Raji (cell line): ENCODE measurements around the gene B4GALT5.

Source experiments
- POLR2A ChIP-seq: IDR thresholded peaks from 2 replicates; pipeline ENCODE4 v1.6.1; 2011; ENCODE audit warnings: low read depth, low read length, control low read depth; ENCODE audit not compliant: insufficient read depth

Gene B4GALT5, protein sequence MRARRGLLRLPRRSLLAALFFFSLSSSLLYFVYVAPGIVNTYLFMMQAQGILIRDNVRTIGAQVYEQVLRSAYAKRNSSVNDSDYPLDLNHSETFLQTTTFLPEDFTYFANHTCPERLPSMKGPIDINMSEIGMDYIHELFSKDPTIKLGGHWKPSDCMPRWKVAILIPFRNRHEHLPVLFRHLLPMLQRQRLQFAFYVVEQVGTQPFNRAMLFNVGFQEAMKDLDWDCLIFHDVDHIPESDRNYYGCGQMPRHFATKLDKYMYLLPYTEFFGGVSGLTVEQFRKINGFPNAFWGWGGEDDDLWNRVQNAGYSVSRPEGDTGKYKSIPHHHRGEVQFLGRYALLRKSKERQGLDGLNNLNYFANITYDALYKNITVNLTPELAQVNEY

DNA sequence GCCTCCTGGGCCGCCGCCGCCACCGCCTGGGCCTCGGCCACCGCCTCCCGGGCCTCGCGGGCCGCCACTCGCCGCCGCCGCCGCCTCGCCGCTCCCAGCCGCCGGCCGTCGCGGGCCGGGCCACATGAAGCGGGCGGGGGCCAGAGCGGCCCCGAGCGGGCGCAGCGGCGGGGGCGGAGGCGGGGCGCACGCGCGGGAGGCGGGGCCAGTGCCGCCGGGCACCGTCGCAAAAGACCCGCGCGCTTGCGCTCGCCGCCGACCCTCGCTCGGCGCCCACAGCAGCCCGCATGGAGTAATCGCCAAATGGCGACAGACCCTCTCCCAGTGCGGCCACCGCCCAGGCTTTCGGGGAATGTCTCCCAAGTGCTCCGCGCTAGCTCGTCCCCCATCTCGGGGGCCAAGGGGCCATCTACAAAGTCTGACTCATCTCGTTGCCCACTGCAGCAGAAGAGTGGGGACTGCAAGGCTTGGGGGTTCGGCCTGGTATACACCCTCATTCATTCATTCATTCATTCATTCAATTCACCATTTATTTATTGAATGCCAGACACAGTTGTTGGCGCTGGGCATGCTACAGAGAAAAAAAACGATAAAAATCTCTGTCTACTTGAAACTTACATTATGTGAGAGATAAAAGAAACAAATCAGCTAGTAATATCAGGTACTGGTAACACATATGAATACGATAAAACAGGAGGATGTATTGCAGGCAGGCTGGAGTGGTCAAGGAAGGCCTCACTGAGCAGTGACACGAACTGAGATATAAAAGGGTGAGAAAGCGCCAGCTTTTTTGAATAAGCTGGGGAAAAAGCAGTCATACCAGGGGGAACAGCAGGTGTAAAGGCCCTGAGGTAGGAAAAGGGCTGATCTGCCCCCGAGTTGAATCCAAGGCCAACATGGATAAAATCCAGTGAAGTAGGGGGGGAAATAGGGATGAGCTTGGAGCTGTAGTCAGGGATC lies at the start of gene B4GALT5:
Gene B4GALT5 (minus strand): TSS at position 126 of the 960 bp plus-strand sequence. CDS start 188 bp downstream, outside the sequence.
- TF ChIP-seq POLR2A: peak; percentile 56

DNA sequence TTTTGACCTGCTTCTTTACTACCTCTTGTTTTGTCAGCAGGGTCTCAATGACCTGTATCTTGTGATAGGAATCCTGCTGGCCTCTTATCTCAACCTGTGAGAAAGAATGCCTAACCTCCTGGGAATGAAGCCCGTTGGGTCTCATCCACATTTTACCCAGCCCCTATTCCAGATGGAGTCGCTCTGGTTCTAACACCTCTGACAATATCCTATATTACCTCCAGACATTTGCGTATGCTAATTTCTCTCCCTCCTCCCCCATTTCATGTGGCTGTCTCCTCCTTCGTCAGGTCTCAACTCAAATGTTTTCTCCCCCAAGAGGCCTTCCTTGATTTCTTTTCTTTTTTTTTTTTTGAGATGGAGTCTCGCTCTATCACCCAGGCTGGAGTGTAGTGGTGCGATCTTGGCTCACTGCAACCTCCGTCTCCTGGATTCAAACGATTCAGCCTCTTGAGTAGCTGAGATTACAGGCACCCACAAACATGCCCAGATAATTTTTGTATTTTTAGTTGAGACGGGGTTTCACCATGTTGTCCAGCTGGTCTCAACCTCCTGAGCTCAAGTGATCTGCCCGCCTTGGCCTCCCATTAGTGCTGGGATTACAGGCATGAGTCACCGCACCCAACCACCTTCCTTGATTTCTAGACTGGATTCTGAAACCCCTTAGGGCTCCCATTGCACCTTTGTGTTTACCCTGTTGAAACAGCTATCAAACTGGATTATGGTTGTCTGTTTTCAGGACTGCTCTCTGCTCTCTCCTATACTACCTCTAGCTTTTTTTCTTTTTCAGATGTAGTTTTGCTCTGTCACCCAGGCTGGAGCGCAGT lies 49.5 kb upstream of the B4GALT5 start:
- no peak for TF ChIP-seq POLR2A

DNA sequence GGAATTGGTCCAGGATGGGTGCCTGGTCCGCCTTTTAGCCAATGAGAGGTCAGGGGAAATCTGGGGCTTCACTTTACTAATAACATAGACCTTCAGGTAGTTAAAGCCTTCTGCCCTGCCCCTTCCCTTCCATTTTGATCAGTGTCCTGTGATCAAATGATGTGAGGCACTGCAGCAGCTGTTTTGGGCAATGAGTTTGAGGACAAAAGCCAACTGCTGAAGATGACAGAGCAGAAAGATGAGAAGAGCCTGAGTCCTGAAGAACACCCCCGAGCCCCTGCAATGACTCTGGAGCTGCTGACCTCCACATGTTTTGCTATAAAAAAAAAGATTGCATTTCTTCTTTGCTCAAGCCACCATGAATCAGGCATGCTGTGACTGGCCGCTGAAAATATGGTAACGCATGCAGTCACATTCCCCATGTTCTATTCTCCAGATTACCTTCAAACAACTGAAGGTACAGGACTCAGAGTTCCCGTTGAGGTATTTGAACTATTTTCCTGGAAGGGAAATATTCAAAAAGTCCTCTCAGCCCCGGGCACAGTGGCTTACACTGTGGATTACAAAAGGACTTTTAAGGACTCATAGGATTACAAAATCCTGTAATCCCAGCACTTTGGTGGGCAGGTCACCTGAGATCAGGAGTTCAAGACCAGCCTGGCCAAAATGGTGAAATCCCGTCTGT lies 45.7 kb upstream of the B4GALT5 start:
- TF ChIP-seq POLR2A: no peak

DNA sequence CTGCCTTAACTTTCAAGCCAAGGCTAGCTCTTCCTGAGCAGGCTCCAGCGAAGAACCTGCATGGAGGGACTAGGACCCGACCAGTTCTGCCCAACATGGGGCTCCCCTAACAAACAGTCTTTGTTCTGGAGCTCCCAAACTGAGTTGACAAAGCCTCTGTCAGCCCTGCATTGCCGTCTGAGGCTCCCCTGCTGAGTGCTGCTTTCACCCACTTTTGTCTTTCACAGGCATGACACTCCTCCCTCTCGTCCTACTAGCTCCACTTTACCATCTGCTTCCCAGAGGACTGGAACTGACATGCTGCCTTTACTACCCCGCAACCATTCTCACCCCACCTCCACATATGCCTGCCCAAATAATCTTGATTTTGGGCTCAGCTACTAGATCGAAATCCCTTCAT lies 45.1 kb upstream of the B4GALT5 start:
- no peak for TF ChIP-seq POLR2A

DNA sequence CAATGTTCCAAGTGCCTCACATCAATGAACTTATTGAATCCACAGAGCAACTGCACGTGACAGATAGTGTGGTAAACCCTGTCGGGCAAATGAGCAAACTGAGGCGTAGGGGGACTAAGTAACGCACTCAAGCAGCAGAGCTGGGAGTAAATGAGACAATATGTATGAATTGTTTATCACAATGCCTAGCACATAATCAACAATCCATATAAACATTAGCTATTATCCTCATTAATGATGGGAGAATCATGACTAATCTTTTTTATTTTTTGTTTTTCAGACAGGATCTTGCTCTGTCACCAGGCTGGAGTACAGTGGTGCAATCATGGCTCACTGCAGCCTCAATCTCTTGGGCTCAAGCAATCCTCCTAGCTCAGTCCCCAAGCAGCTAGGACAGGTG lies 43.9 kb upstream of the B4GALT5 start:
- no peak for TF ChIP-seq POLR2A

DNA sequence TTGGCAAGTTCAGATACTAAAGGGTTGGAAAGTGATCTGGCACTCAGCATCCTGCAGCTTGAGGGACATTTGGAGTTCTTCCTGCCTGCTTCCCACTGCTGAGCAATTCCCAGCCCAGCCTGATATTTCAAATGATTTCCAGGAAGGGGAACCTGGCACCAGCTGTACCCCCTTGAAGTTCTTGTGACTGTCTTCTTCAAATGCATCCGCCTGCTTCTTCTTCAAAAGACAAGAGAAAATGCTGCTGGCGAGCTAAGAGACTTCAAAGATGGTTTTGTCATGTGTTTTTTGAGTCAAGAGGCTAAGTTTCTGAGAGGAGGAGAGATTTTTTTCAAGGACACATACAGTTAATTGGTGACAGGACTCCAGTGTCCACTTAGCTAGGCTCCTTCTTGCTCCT lies 42.6 kb upstream of the B4GALT5 start:
- no peak for TF ChIP-seq POLR2A

DNA sequence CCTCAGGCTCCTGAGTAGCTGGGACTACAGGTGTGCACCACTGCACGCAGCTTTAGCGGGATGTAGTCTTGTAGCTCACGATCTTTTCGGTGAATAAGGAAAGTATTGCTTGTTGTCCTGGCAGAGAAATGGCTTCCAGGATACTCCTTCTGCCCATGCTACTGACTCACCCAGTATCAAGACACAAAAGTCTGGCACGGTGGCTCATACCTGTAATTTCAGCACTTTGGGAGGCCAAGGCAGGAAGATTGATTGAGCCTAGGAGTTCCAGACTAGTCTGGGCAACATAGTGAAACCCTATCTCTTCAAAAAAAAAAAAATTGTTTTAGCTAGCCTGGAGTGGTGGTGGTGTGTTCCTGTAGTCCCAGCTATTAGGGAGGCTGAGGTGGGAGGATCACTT lies 40.9 kb upstream of the B4GALT5 start:
- TF ChIP-seq POLR2A: no peak

DNA sequence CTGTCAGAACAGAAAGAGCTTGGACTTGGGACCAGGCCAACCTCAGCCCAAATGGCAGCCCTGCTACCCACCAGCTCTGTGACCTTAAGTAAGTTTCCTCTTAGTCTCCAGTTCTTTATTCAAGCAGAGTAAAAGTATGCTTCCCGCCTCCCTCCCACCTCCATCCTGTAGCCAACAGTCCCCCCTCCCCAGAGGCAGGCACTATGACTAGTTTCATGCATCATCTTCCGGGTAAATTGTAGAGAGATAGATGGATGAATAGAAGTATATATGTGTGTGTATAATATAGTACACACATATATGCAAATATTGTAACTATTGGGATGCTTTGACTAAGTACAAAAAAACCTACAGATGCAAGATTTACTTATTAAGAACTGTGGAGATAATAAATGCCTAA lies 39.5 kb upstream of the B4GALT5 start:
- no peak for TF ChIP-seq POLR2A

DNA sequence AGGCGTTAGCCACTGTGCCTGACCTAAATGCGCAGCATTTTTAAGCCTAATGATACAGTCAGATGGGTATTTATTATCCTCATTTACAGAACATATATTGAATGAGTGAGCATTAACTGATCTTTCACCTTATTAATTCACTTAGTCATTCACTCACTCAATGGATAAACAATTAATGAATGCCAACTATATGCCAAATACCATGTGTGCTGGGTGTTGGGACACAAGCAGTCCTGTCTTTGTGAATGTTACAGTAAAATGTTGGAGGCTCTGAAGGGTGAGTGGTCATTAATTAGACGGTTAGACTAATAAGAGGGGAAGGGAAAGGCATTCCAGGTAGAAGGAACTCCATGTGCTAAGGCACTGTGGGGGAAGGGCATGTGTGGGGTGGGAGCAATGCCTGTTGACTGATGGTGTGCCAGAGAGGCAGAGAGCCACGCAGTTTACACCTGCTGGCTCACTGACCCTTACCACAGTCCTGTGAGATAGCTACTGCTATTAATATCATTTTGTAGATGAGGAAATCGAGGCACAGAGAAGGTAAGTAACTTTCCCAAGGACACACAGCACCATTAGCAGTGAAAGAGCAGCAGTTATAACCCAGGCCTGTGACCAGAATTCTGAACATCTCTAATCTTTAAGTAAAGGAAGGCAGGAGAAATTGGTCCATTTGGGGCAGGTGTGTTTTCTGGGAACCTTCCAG lies 38.7 kb upstream of the B4GALT5 start:
- TF ChIP-seq POLR2A: no peak

DNA sequence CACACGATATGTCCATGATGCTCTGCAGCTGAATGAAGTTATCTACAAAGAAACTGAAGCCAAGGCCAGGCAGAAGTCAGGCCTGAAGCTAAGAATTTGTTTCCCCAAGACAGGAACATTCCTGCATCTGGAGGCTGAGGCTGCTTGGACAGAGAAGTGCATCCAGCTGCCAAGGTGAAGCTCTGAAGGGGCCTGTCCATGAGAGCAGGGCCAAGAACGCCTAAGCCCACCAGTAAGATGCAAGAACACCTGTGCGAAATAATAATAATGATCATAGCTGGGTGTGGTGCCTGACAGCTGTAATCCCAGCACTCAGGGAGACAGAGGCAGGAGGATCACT lies 37.7 kb upstream of the B4GALT5 start:
- no peak for TF ChIP-seq POLR2A

DNA sequence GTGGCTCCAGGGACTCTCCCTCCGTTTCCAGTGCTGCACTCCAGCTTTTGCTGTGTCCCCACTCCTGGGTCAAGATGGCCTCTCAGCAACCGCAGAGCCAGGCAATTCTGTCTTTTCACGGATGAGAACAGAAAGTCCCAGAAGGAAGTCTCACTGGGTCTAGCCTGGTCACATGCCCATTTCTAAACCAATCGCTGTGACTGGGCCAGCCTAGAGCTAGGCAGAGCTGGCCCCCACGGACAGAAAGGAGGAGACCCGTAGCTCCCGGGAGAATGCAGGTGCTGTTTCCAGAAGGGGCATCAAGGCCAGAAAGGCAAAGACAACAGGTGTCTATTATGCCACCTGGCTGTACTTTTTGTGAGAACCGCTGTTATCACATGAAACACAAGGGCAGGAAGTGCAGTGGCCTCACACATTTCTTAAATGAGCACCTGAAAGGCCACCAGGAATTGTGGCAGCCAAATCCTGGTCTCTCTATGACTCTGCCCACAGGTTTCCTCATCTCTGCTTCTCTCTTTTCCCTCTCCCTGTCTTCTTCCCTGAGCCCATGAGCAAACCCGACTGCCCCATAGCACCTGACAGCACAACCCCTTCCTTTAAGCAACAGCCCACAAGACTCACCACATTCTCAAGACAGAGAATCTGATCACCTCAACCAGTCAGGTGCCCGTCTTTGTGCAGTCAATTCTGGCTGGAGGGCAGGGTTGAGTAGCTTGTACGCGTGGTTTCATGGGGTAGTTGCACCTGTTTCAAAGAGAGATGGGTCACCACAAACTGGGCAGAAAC lies 37.1 kb upstream of the B4GALT5 start:
- peak; percentile 33; the same call in 1 of the 2 replicates for TF ChIP-seq POLR2A

DNA sequence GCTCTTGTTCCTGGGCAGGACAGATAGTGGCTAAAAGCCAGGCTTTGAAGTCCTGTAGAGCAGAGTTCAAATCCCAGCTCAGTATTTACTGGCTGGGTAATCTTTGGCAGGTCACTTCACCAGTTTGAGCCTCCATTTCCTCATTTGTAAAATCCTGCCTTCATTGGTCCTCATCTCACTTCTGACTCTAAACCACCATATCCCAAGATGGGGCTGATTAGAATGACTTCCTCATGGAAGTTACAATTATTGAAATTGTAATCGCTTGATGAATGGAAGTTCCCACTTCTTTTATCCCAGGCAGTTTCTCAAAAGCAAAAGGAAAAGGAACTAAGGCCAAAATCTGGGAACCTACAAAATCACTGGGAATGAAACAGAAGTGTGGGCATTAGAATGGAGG lies 35.9 kb upstream of the B4GALT5 start:
- TF ChIP-seq POLR2A: no peak

DNA sequence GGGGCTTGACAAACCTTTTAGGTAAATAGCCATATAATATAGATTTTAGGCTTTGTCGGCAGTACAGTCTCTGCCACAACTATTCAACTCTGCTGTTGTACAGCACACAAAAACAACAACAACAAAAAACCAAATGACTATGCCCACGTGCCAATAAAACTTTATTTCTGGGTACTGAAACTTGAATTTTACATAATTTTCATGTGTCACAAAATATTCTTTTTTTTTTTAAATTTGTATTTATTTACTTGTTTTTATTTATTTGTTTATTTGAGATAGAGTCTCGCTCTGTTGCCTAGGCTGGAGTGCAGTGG lies 34.8 kb upstream of the B4GALT5 start:
- TF ChIP-seq POLR2A: no peak
